Activated CD8-positive, alpha-beta memory T cell treated with anti-CD3 and anti-CD28 coated beads, Interleukin-2, amount 10 ng/mL, durations not matched to agents 7 days and 5 days (primary cell): ENCODE data around the gene CADM1. TPM values are rescaled to one million over a fixed set of nuclear protein-coding genes. Genes with fewer than 3 reads are reported as not detected.

ENCODE experiments used
- ATAC-seq: fragments of 150-1000 bp; cut with Tn5 transposase; one replicate; pipeline ENCODE4 v1.10.0; 2021; ENCODE audit warnings: moderate library complexity
- CTCF ChIA-PET: fragments of 350-600 bp; sonication (Branson Sonifier 250); formaldehyde crosslinking; loops from one replicate; lab custom pipeline; 2021; ENCODE audit warnings: antibody characterized with exemption; lab: Charles Lee
- DNase-seq: peaks from one replicate; pipeline ENCODE4 v3.0.0-alpha.2; 2020
- H3K27ac Mint-ChIP-seq: one replicate; pipeline ENCODE4 v1.8.0; 2021; ENCODE audit warnings: mild to moderate bottlenecking, mixed read lengths
- H3K27me3 Mint-ChIP-seq: one replicate; pipeline ENCODE4 v1.8.0; 2021; ENCODE audit warnings: mixed read lengths
- H3K36me3 Mint-ChIP-seq: one replicate; pipeline ENCODE4 v1.8.0; 2021; ENCODE audit warnings: mild to moderate bottlenecking, mixed read lengths
- H3K4me1 Mint-ChIP-seq: one replicate; pipeline ENCODE4 v1.8.0; 2021; ENCODE audit warnings: mixed read lengths
- H3K4me3 Mint-ChIP-seq: one replicate; pipeline ENCODE4 v1.8.0; 2021; ENCODE audit warnings: mild to moderate bottlenecking, moderate library complexity, mixed read lengths
- H3K9me3 Mint-ChIP-seq: one replicate; pipeline ENCODE4 v1.8.0; 2022; ENCODE audit warnings: low read depth, mixed read lengths
- total RNA-seq, 2 experiments: library from RNA; stranded (reverse); gene quantifications; one replicate each; pipeline ENCODE4 v1.2.3, GENCODE V29; 2021

The CADM1 gene
- total RNA-seq, 2 experiments from 2014 or later, result 0.76 to 1.2 TPM

- Mint-ChIP-seq H3K27ac (no peak overlapping the region), H3K9me3 (peaks cover 2% of the 10 kb centered on the region), H3K4me3 (no peak overlapping the region), H3K27me3 (peaks cover 23% of the 10 kb centered on the region), H3K36me3 (peaks cover 7% of the 10 kb centered on the region), H3K4me1 (peaks cover 46% of the 10 kb centered on the region)
- CTCF ChIA-PET, result no interaction called here
- ATAC-seq (no peak), DNase-seq (no peak)
These were observed 304.6 kb downstream of the CADM1 start for GRCh38 chr11:115199481-115200069.

- no peak for ATAC-seq
- Mint-ChIP-seq H3K4me3 (no peak overlapping the region), H3K9me3 (peaks cover 2% of the 10 kb centered on the region), H3K4me1 (peaks cover 56% of the 10 kb centered on the region), H3K27me3 (peaks cover 14% of the 10 kb centered on the region), H3K27ac (no peak overlapping the region), H3K36me3 (peaks cover 10% of the 10 kb centered on the region)
- CTCF ChIA-PET, result interaction anchor here (0.9 kb wide), 1 partner anchor 11 kb away, joined by 4 read pairs; no protein-coding TSS in a partner anchor
- DNase-seq, result no peak
These were observed 305.9 kb downstream of the CADM1 start for GRCh38 chr11:115198321-115198741.

DNA sequence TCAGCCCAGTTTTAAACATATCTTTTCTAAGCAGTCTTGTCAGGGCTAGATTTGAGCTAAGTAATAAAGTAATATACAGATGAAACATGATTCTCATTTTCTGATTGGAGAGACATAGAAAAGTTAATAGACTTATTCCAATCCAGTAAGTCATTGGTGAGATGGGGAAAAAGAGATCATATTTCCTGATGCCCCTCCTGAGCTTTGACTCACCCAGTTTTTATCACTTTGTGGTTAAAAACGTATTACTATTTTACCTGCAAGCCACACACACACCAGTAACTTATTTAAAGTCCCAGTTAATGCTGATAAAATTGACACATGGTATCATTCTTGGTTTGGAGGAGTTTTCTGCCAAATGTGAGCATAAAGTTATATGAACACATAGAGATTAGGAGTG is 306.8 kb downstream of the CADM1 start:
- CTCF ChIA-PET, result interaction anchor here (1.1 to 1.2 kb wide), 2 partner anchors 25 to 26 kb away, joined by 3 to 4 read pairs; no protein-coding TSS in a partner anchor
- H3K9me3 Mint-ChIP-seq, result peaks cover 2% of the 10 kb centered on the region
- H3K4me3 Mint-ChIP-seq, result no peak overlapping the region
- H3K27ac Mint-ChIP-seq, result no peak overlapping the region
- DNase-seq (no peak), ATAC-seq (no peak)
- peaks cover 7% of the 10 kb centered on the region for H3K27me3 Mint-ChIP-seq
- peaks cover 52% of the 10 kb centered on the region for H3K4me1 Mint-ChIP-seq
- H3K36me3 Mint-ChIP-seq, result peaks cover 10% of the 10 kb centered on the region

- H3K9me3 Mint-ChIP-seq, result peaks cover 2% of the 10 kb centered on the region
- H3K36me3 Mint-ChIP-seq, result peaks cover 10% of the 10 kb centered on the region
- H3K27ac Mint-ChIP-seq, result no peak overlapping the region
- CTCF ChIA-PET, result interaction anchor here (1.1 to 1.2 kb wide), 2 partner anchors 26 to 27 kb away, joined by 3 to 4 read pairs; no protein-coding TSS in a partner anchor
- peaks cover 7% of the 10 kb centered on the region for H3K27me3 Mint-ChIP-seq
- no peak overlapping the region for H3K4me3 Mint-ChIP-seq
- ATAC-seq (no peak), DNase-seq (no peak)
- H3K4me1 Mint-ChIP-seq, result peaks cover 52% of the 10 kb centered on the region
These were observed 307.2 kb downstream of the CADM1 start for GRCh38 chr11:115197031-115197430.

DNA sequence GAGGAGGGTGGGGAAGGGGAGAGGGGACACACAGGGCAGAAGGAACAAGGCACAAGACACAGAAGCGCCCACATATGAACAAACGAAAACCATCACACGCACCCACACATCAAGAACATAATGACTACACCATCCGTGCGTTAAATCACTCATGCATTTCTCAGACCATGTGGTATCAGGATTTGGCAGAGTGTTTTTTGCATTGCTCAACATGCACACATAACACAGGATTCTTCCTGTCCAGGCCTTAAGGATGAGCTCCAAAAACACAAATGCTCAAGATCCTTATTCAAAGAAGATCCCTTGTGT is 309.5 kb downstream of the CADM1 start:
- H3K36me3 Mint-ChIP-seq, result peaks cover 8% of the 10 kb centered on the region
- CTCF ChIA-PET, result interaction anchor here (1.0 to 1.4 kb wide), 2 partner anchors 14 to 24 kb away, joined by 3 to 4 read pairs; no protein-coding TSS in a partner anchor
- peaks cover 2% of the 10 kb centered on the region for H3K9me3 Mint-ChIP-seq
- H3K4me1 Mint-ChIP-seq, result peaks cover 35% of the 10 kb centered on the region
- peak; percentile 69 for DNase-seq
- peak overlapping the region; percentile 97 for H3K27ac Mint-ChIP-seq
- peak; percentile 83 for ATAC-seq
- peak overlapping the region; percentile 74 for H3K4me3 Mint-ChIP-seq
- peaks cover 18% of the 10 kb centered on the region for H3K27me3 Mint-ChIP-seq

- DNase-seq (no peak), ATAC-seq (peak; percentile 88)
- Mint-ChIP-seq H3K27me3 (peaks cover 20% of the 10 kb centered on the region), H3K27ac (peak overlapping the region; percentile 97), H3K9me3 (peaks cover 2% of the 10 kb centered on the region), H3K36me3 (peaks cover 8% of the 10 kb centered on the region), H3K4me1 (peaks cover 30% of the 10 kb centered on the region), H3K4me3 (peak overlapping the region; percentile 74)
- CTCF ChIA-PET, result interaction anchor here (1.4 kb wide), 1 partner anchor 25 kb away, joined by 3 read pairs; no protein-coding TSS in a partner anchor
These were observed 310.1 kb downstream of the CADM1 start for GRCh38 chr11:115193914-115194801.

- CTCF ChIA-PET, result no interaction called here
- H3K36me3 Mint-ChIP-seq, result peaks cover 7% of the 10 kb centered on the region
- no peak for ATAC-seq
- no peak overlapping the region for H3K4me3 Mint-ChIP-seq
- H3K27ac Mint-ChIP-seq, result no peak overlapping the region
- DNase-seq, result no peak
- H3K9me3 Mint-ChIP-seq, result peaks cover 2% of the 10 kb centered on the region
- peaks cover 21% of the 10 kb centered on the region for H3K4me1 Mint-ChIP-seq
- H3K27me3 Mint-ChIP-seq, result peaks cover 28% of the 10 kb centered on the region
These were observed 312.5 kb downstream of the CADM1 start for GRCh38 chr11:115191761-115192160.

- CTCF ChIA-PET, result interaction anchor here (1.1 kb wide), 1 partner anchor 20 kb away, joined by 3 read pairs; no protein-coding TSS in a partner anchor
- H3K27me3 Mint-ChIP-seq, result peaks cover 34% of the 10 kb centered on the region
- peaks cover 7% of the 10 kb centered on the region for H3K36me3 Mint-ChIP-seq
- no peaks in the 10 kb centered on the region for H3K9me3 Mint-ChIP-seq
- no peak overlapping the region for H3K27ac Mint-ChIP-seq
- DNase-seq (no peak), ATAC-seq (no peak)
- H3K4me1 Mint-ChIP-seq, result peaks cover 16% of the 10 kb centered on the region
- no peak overlapping the region for H3K4me3 Mint-ChIP-seq
These were observed 314.0 kb downstream of the CADM1 start for GRCh38 chr11:115190196-115190595.

- no peak overlapping the region for H3K27ac Mint-ChIP-seq
- peaks cover 5% of the 10 kb centered on the region for H3K4me1 Mint-ChIP-seq
- CTCF ChIA-PET, result interaction anchor here (0.6 kb wide), 1 partner anchor 1064 kb away, joined by 3 read pairs; no protein-coding TSS in a partner anchor
- no peak for ATAC-seq
- peaks cover 5% of the 10 kb centered on the region for H3K36me3 Mint-ChIP-seq
- no peak overlapping the region for H3K4me3 Mint-ChIP-seq
- no peaks in the 10 kb centered on the region for H3K9me3 Mint-ChIP-seq
- DNase-seq, result no peak
- H3K27me3 Mint-ChIP-seq, result peaks cover 34% of the 10 kb centered on the region
These were observed 315.3 kb downstream of the CADM1 start for GRCh38 chr11:115188898-115189278.

DNA sequence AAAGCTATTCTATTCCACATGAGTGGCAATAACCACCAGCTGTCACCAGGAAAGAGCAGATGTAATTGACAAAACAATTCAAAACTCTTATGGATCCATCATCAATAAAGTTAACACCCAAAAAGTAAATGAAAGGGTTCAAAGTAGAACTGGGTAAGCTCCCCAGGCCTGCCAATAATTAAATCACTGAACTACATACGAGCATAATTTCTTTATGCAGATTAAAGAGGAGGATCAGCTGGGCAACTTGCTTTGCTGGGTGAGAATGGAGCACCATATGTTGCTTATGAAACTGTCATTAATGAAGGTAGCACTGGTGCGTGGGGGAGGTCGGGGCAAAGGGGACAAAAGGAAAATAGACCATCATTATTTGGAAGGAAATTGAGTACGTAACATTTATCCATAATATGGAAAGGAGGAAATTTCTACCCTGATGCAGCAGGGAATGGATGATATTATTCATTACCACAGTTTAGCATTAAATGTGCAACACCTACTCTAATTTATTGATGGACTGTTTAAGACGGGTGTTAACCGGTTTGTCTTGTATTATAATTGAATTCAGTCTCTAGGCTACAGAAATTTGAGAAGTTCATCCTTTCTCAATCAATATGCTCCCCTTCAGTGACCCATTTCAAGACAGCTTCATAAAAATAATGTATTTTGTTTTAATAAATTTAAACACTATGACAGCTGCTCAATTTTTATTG is 315.9 kb downstream of the CADM1 start:
- DNase-seq, result no peak
- peaks cover 34% of the 10 kb centered on the region for H3K27me3 Mint-ChIP-seq
- no peak for ATAC-seq
- CTCF ChIA-PET, result interaction anchor here (0.6 to 0.8 kb wide), 2 partner anchors 21 to 1064 kb away, joined by 3 read pairs; no protein-coding TSS in a partner anchor
- H3K4me1 Mint-ChIP-seq, result peaks cover under 1% of the 10 kb centered on the region
- H3K9me3 Mint-ChIP-seq, result no peaks in the 10 kb centered on the region
- no peak overlapping the region for H3K4me3 Mint-ChIP-seq
- H3K27ac Mint-ChIP-seq, result no peak overlapping the region
- H3K36me3 Mint-ChIP-seq, result peaks cover 2% of the 10 kb centered on the region

- no peaks in the 10 kb centered on the region for H3K9me3 Mint-ChIP-seq
- ATAC-seq (no peak), DNase-seq (no peak)
- H3K4me3 Mint-ChIP-seq, result no peak overlapping the region
- H3K27ac Mint-ChIP-seq, result no peak overlapping the region
- CTCF ChIA-PET, result no interaction called here
- no peaks in the 10 kb centered on the region for H3K36me3 Mint-ChIP-seq
- H3K27me3 Mint-ChIP-seq, result peaks cover 31% of the 10 kb centered on the region
- no peaks in the 10 kb centered on the region for H3K4me1 Mint-ChIP-seq
These were observed 318.3 kb downstream of the CADM1 start for GRCh38 chr11:115185931-115186330.

DNA sequence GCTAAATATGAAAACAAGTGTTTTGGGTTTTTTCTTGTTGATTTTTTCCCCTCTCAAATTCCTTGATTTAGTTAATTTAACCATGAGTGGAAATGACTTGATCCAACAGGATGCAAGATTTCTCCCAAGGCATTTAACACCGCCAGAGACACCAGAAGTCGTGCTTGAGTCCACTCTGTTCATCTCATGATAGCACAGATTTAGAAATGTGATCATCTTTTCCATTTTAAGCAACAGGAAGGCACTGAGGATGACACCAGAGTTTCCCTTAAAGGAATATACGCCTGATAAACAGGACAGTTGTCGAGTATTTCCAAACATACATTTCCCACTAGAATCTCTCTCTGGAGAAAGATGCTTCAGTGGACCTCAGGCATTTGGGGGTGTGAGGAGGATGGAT is 318.7 kb downstream of the CADM1 start:
- CTCF ChIA-PET, result no interaction called here
- Mint-ChIP-seq H3K4me1 (no peaks in the 10 kb centered on the region), H3K27me3 (peaks cover 31% of the 10 kb centered on the region), H3K36me3 (no peaks in the 10 kb centered on the region), H3K4me3 (no peak overlapping the region), H3K27ac (no peak overlapping the region), H3K9me3 (no peaks in the 10 kb centered on the region)
- DNase-seq (no peak), ATAC-seq (no peak)

DNA sequence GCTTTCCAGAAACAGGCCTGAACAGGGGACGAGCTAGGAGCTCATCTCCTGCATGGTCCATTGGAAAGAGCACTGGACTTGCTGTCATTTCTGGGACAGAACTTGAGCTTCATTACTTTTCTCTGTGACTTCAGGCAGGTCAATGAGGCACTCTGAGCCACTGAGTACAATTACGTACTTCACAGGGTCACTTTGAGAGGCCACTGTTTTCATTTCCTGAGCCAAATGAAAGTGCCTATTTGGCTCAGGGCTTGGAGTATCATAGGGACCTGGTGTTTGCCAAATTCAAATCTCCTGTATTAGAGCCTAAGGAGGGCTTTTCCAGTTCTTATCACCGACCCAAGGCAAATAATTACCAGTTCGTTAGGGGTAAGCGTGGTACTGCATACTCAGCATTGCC is 319.3 kb downstream of the CADM1 start:
- H3K36me3 Mint-ChIP-seq, result no peaks in the 10 kb centered on the region
- CTCF ChIA-PET, result no interaction called here
- ATAC-seq, result no peak

More for the DNA sequence above, 319.3 kb downstream of the CADM1 start:
- Mint-ChIP-seq H3K27ac (no peak overlapping the region), H3K27me3 (peaks cover 28% of the 10 kb centered on the region), H3K9me3 (no peaks in the 10 kb centered on the region), H3K4me3 (no peak overlapping the region), H3K4me1 (no peaks in the 10 kb centered on the region)
- no peak for DNase-seq
